ENCODE data around the gene TMED8. TPM values are rescaled to one million over a fixed set of nuclear protein-coding genes. Genes with fewer than 3 reads are reported as not detected.

The TMED8 gene
- total and polyA plus RNA-seq, 2 of the 13 experiments (the other 11 are each of a cell fraction or from before 2014, with no cell fraction given) = 6.0 to 11.7 TPM

DNA sequence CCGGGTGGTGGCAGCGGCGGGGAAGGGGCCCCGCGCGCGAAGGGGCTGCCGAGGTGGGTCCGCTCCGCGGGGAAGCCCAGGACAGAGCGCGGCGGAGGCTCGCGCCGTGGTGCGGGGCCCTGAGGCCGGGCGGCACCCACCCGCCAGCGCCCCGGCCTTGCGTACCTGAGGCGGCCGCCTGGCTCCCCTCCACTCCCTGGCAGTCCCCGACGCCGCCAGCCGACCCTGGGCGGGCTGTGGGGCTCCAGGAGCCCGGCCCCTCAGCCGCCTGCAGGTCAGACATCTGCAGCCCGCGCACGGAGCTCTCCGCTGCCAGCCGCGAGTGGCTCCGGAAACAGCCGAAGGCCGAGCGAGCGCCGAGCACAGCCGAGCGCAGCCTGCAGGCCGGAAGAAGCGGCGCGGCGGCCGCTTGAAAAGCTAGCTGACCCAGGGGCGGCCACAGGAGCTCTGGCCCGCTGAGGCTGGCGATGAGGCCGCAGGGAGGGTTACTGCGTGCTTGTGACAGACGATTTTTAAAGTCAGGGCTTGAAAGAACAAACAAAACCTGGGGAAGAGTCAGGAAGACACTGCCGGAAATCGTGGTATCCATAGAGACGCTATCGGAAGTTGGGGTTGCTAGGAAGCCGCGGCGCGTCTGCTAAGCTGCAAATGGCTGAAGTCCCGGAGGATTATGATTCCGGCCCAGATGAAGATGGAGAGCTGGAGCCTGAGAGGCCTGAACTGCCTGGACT lies at the start of gene TMED8, which contains the start of gene SAMD15 (continued):
- TF ChIP-seq EP300 (IDR thresholded peaks at IDR 0.05; ENCODE audit: low read depth in 2 of 2, low read length in 2 of 2) (no peak), EP300 (CRISPR knock-in tag; IDR thresholded peaks at IDR 0.05; ENCODE audit: borderline replicate concordance) (no peak), AGO1 (IDR thresholded peaks at IDR 0.05; ENCODE audit: low read depth, low read length, poor library complexity, severe bottlenecking) (no peak), ZNF724P (CRISPR knock-in tag; IDR thresholded peaks at IDR 0.05; ENCODE audit: borderline replicate concordance) (no peak), ZNF564 (CRISPR knock-in tag; IDR thresholded peaks at IDR 0.05) (no peak), ZNF839 (CRISPR knock-in tag; IDR thresholded peaks at IDR 0.05; ENCODE audit: borderline replicate concordance) (0 out of 2 replicates have a peak, but pooled peaks have one; percentile 41), ASH2L (IDR thresholded peaks at IDR 0.05; ENCODE audit: insufficient read length, low read depth, low read length) (peak; percentile 78), ZNF616 (CRISPR knock-in tag; IDR thresholded peaks at IDR 0.05; ENCODE audit: low read depth) (no peak), NCOA2 (CRISPR knock-in tag; IDR thresholded peaks at IDR 0.05) (no peak), SIN3B (IDR thresholded peaks at IDR 0.05; ENCODE audit: low read length) (peak; percentile 49; the same call in 1 of the 2 replicates), ZNF75D (CRISPR knock-in tag; IDR thresholded peaks at IDR 0.05; ENCODE audit: borderline replicate concordance) (no peak), EEA1 (CRISPR knock-in tag; IDR thresholded peaks at IDR 0.05; ENCODE audit: borderline replicate concordance) (no peak), FOXK1 (CRISPR knock-in tag; IDR thresholded peaks at IDR 0.05; ENCODE audit: borderline replicate concordance, low read depth) (no peak), SALL2 (CRISPR knock-in tag; IDR thresholded peaks at IDR 0.05) (peak; percentile 85), SUZ12 (IDR thresholded peaks at IDR 0.05; ENCODE audit: low read depth, low read length) (no peak), ZNF263 (CRISPR knock-in tag; IDR thresholded peaks at IDR 0.05) (0 out of 2 replicates have a peak, but pooled peaks have one; percentile 27), ZBTB40 (IDR thresholded peaks at IDR 0.05) (peak; percentile 41; the same call in 1 of the 2 replicates), ZBTB40 (CRISPR knock-in tag; IDR thresholded peaks at IDR 0.05) (no peak), HNRNPLL (IDR thresholded peaks at IDR 0.05; ENCODE audit: low read depth, low read length, poor library complexity, severe bottlenecking) (peak; percentile 74)
